ENCODE results near the gene GRIN2A. TPM values are rescaled to one million over a fixed set of nuclear protein-coding genes. Genes with fewer than 3 reads are reported as not detected.

Gene GRIN2A
- polyA plus RNA-seq, 1 donor (not counting 4 experiments of a cell fraction or from before 2014, with no cell fraction given), result 0.01 TPM

- H3K9me3 ChIP-seq (ENCODE audit: control insufficient read depth, low read depth, low read length), result no peaks in the 10 kb centered on the region
- H2AFZ ChIP-seq (ENCODE audit: control insufficient read depth, low read length), result no peak overlapping the region
- TF ChIP-seq, protein P1, sequence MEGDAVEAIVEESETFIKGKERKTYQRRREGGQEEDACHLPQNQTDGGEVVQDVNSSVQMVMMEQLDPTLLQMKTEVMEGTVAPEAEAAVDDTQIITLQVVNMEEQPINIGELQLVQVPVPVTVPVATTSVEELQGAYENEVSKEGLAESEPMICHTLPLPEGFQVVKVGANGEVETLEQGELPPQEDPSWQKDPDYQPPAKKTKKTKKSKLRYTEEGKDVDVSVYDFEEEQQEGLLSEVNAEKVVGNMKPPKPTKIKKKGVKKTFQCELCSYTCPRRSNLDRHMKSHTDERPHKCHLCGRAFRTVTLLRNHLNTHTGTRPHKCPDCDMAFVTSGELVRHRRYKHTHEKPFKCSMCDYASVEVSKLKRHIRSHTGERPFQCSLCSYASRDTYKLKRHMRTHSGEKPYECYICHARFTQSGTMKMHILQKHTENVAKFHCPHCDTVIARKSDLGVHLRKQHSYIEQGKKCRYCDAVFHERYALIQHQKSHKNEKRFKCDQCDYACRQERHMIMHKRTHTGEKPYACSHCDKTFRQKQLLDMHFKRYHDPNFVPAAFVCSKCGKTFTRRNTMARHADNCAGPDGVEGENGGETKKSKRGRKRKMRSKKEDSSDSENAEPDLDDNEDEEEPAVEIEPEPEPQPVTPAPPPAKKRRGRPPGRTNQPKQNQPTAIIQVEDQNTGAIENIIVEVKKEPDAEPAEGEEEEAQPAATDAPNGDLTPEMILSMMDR (optimal IDR thresholded peaks at IDR 0.05 in 1 of 3, IDR thresholded peaks at IDR 0.05 in 1 of 3, conservative IDR thresholded peaks at IDR 0.05 in 1 of 3; ENCODE audit: extremely low read depth in 1 of 3, insufficient read depth in 2 of 3, low read length in 3 of 3), result no peak
- no peak for TF ChIP-seq EZH2 (IDR thresholded peaks at IDR 0.05; ENCODE audit: low read length)
- DNase-seq (ENCODE audit: low read depth, low spot score), result no peak
- H3K27ac ChIP-seq (ENCODE audit: control insufficient read depth, insufficient read depth, low read length), result no peak overlapping the region
- H3K4me1 ChIP-seq (ENCODE audit: control insufficient read depth, extremely low read depth, insufficient read depth, low read length), result no peaks in the 10 kb centered on the region
- H3K36me3 ChIP-seq (ENCODE audit: control insufficient read depth in 2 of 2, extremely low read depth in 1 of 2, insufficient read depth in 2 of 2, low read length in 2 of 2), result no peaks in the 10 kb centered on the region
- no peaks in the 10 kb centered on the region for H3K9me1 ChIP-seq (ENCODE audit: control insufficient read depth, extremely low read depth, insufficient read depth, low read length)
- no peaks in the 10 kb centered on the region for H3K79me2 ChIP-seq (ENCODE audit: control insufficient read depth, insufficient read depth, low read length)
- H3K27me3 ChIP-seq (ENCODE audit: control insufficient read depth, extremely low read depth, insufficient read depth, low read length), result no peaks in the 10 kb centered on the region
- no peaks in the 10 kb centered on the region for H4K20me1 ChIP-seq (ENCODE audit: control insufficient read depth, extremely low read depth, insufficient read depth, low read length)
- H3K4me2 ChIP-seq (ENCODE audit: control insufficient read depth, extremely low read depth, insufficient read depth, low read depth, low read length), result no peak overlapping the region
- H3K9ac ChIP-seq (ENCODE audit: control insufficient read depth, extremely low read depth, insufficient read depth, low read length), result no peak overlapping the region
- H3K4me3 ChIP-seq (ENCODE audit: control insufficient read depth in 2 of 3, extremely low read depth in 1 of 3, insufficient read depth in 2 of 3, low read depth in 1 of 3, low read length in 3 of 3), result no peak overlapping the region
- dilution Hi-C loops (cut with MboI; ENCODE audit: extremely low pct_ligation_motif_present, low sequenced_read_pairs), result no loop called here
- no peak for FAIRE-seq
Observed at GRCh38 chr16:9911989-9912388, 270.2 kb downstream of the GRIN2A start.

GRCh38 chr16:9911231-9911630 is 271.0 kb downstream of the GRIN2A start:
- Histone ChIP-seq H3K27ac (ENCODE audit: control insufficient read depth, insufficient read depth, low read length) (no peak overlapping the region), H3K4me2 (ENCODE audit: control insufficient read depth, extremely low read depth, insufficient read depth, low read depth, low read length) (no peak overlapping the region), H3K4me1 (ENCODE audit: control insufficient read depth, extremely low read depth, insufficient read depth, low read length) (no peaks in the 10 kb centered on the region), H3K9me3 (ENCODE audit: control insufficient read depth, low read depth, low read length) (no peaks in the 10 kb centered on the region), H4K20me1 (ENCODE audit: control insufficient read depth, extremely low read depth, insufficient read depth, low read length) (no peaks in the 10 kb centered on the region), H3K9me1 (ENCODE audit: control insufficient read depth, extremely low read depth, insufficient read depth, low read length) (no peaks in the 10 kb centered on the region), H3K79me2 (ENCODE audit: control insufficient read depth, insufficient read depth, low read length) (no peaks in the 10 kb centered on the region), H3K27me3 (ENCODE audit: control insufficient read depth, extremely low read depth, insufficient read depth, low read length) (no peaks in the 10 kb centered on the region), H3K4me3 (ENCODE audit: control insufficient read depth in 2 of 3, extremely low read depth in 1 of 3, insufficient read depth in 2 of 3, low read depth in 1 of 3, low read length in 3 of 3) (no peak overlapping the region), H2AFZ (ENCODE audit: control insufficient read depth, low read length) (no peak overlapping the region), H3K9ac (ENCODE audit: control insufficient read depth, extremely low read depth, insufficient read depth, low read length) (no peak overlapping the region), H3K36me3 (ENCODE audit: control insufficient read depth in 2 of 2, extremely low read depth in 1 of 2, insufficient read depth in 2 of 2, low read length in 2 of 2) (no peaks in the 10 kb centered on the region)
- no peak for DNase-seq (ENCODE audit: low read depth, low spot score)
- no peak for FAIRE-seq
- TF ChIP-seq, protein P1 (optimal IDR thresholded peaks at IDR 0.05 in 1 of 3, IDR thresholded peaks at IDR 0.05 in 1 of 3, conservative IDR thresholded peaks at IDR 0.05 in 1 of 3; ENCODE audit: extremely low read depth in 1 of 3, insufficient read depth in 2 of 3, low read length in 3 of 3), result no peak
- dilution Hi-C loops (cut with MboI; ENCODE audit: extremely low pct_ligation_motif_present, low sequenced_read_pairs), result no loop called here

Data from keratinocyte (primary cell).